Activated T-cell treated with anti-CD3 and anti-CD28 coated beads, Interleukin-2, amount 50 U/mL, for 72 hours (primary cell): Measurements from ENCODE around the gene CEACAM3. TPM values are rescaled to one million over a fixed set of nuclear protein-coding genes. Genes with fewer than 3 reads are reported as not detected.

Experiments
- ATAC-seq, 2 donors: fragments of 150-1000 bp; cut with Tn5 transposase; replicated peaks in 1 of 2; 2 replicates each; pipeline ENCODE4 v1.10.0; 2021; ENCODE audit warnings: moderate library complexity in 2 of 2, mild to moderate bottlenecking in 1 of 2
- DNase-seq, 2 donors: peaks; one replicate each; pipeline ENCODE4 v3.0.0; 2021 to 2022; ENCODE audit warnings: mixed read lengths in 1 of 2
- H3K27ac Mint-ChIP-seq: one replicate; pipeline ENCODE4 v1.8.0; 2022; ENCODE audit warnings: mild to moderate bottlenecking, moderate library complexity, mixed read lengths
- H3K27me3 Mint-ChIP-seq: one replicate; pipeline ENCODE4 v1.8.0; 2022; ENCODE audit warnings: low read depth, mixed read lengths
- H3K36me3 Mint-ChIP-seq, 2 donors: one replicate each; pipeline ENCODE4 v1.8.0; 2022; ENCODE audit warnings: mixed read lengths in 2 of 2, mild to moderate bottlenecking in 1 of 2; ENCODE audit not compliant: insufficient read depth in 2 of 2
- H3K4me1 Mint-ChIP-seq: one replicate; pipeline ENCODE4 v1.8.0; 2022; ENCODE audit warnings: low read depth, mixed read lengths
- H3K4me3 Mint-ChIP-seq, 2 donors: one replicate each; pipeline ENCODE4 v1.8.0; 2022; ENCODE audit warnings: mild to moderate bottlenecking in 2 of 2, mixed read lengths in 2 of 2, moderate library complexity in 2 of 2
- H3K9me3 Mint-ChIP-seq, 2 donors: one replicate each; pipeline ENCODE4 v1.8.0; 2022; ENCODE audit warnings: mixed read lengths in 2 of 2
- total RNA-seq, 2 donors: library from RNA; stranded (reverse); gene quantifications; one replicate each; pipeline ENCODE4 v1.2.3, GENCODE V29; 2022

CEACAM3 gene
- total RNA-seq, 2 donors from 2014 or later: not detected

DNA sequence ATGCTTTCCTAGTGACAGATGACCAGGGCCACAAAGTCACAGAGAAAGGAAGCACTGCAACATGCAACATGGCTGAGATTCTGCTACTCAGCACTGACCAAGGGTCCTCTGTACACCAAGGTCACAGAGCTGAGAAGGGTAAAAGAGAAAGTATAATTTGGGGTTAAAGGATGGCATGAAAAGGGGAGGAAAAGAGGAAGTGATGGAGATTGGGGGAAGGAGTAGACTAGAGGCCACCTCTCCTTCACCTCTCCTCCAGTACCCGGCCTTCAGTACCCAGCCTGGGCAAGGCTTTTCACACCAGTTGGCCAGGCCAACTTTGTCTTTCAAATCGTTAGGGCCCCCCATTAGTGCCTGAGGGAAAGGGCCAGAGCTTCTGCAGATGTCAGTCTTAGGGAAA is 57.4 kb downstream of the CEACAM3 start:
- Mint-ChIP-seq H3K4me1 (no peaks in the 10 kb centered on the region), H3K27ac (no peak overlapping the region)

GRCh38 chr19:41859213-41859617 is 62.8 kb downstream of the CEACAM3 start:
- Mint-ChIP-seq H3K4me1 (peaks cover 41% of the 10 kb centered on the region), H3K4me3 (peak overlapping the region; percentile 91 to 99), H3K27ac (peak overlapping the region; percentile 98), H3K9me3 (no peaks in the 10 kb centered on the region), H3K27me3 (peaks cover 5% of the 10 kb centered on the region), H3K36me3 (peaks cover 25 to 36% of the 10 kb centered on the region in 2 donors)
- ATAC-seq (no peak), DNase-seq (no peak)

More for the DNA sequence above, 57.4 kb downstream of the CEACAM3 start:
- no peaks in the 10 kb centered on the region for H3K36me3 Mint-ChIP-seq
- no peak for DNase-seq
- ATAC-seq: no peak
- H3K27me3 Mint-ChIP-seq: peaks cover 12% of the 10 kb centered on the region
- H3K9me3 Mint-ChIP-seq: no peaks in the 10 kb centered on the region
- H3K4me3 Mint-ChIP-seq: no peak overlapping the region

DNA sequence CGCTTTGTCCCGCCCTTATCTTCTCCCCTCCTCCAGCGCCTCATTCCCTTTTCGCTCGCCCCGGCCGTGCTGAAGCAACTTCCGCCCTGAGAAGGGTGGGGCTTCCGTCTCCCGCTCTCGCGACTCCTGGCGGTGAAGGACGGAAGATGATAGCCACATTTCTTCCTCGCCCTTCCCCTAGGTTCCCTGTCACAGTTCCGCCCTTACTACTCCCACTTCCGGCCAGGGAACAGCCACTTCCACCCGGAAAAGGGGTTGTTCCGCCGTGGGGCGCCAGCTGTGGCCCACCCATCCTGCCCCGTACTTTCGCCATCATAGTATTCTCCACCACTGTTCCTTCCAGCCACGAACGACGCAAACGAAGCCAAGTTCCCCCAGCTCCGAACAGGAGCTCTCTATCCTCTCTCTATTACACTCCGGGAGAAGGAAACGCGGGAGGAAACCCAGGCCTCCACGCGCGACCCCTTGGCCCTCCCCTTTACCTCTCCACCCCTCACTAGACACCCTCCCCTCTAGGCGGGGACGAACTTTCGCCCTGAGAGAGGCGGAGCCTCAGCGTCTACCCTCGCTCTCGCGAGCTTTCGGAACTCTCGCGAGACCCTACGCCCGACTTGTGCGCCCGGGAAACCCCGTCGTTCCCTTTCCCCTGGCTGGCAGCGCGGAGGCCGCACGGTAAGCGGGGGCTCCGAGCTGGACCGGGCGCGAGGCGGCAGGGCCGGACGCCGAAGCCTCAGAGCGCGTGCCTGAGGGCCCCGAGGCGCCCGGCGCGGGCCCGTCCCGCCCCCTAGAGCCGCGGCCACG is 63.4 kb downstream of the CEACAM3 start, which contains the start of gene RPS19:
Gene RPS19, plus strand, starts transcription at position 638 of the 801 bp plus-strand sequence. CDS start 520 bp downstream, outside the sequence.
- Mint-ChIP-seq H3K27me3 (peaks cover 4% of the 10 kb centered on the region), H3K4me1 (peaks cover 47% of the 10 kb centered on the region), H3K4me3 (peak within 1 kb of the TSS; percentile 91 to 99), H3K27ac (peak within 1 kb of the TSS; percentile 98), H3K9me3 (no peaks in the 10 kb centered on the region), H3K36me3 (peaks cover 25 to 39% of the 10 kb centered on the region in 2 donors)
- DNase-seq (peak; percentile 98), ATAC-seq (peak; percentile 89)

GRCh38 chr19:41860419-41861115 is 64.2 kb downstream of the CEACAM3 start:
- Mint-ChIP-seq H3K4me3 (peak overlapping the region; percentile 91 to 99), H3K27me3 (no peaks in the 10 kb centered on the region), H3K36me3 (peaks cover 25 to 44% of the 10 kb centered on the region in 2 donors), H3K9me3 (no peaks in the 10 kb centered on the region), H3K27ac (peak overlapping the region; percentile 86), H3K4me1 (peaks cover 52% of the 10 kb centered on the region)
- DNase-seq (no peak), ATAC-seq (no peak)

Other genes starting within 250 kb of the CEACAM3 start
- 10 to 100 TPM; 38.4 to 41.7 TPM for gene CEACAM21, start 220.4 kb upstream of the CEACAM3 start, total RNA-seq
- gene CEACAM4, start 169.5 kb upstream of the CEACAM3 start, total RNA-seq: not detected
- not detected for gene CEACAM7, start 108.3 kb upstream of the CEACAM3 start, total RNA-seq
- gene CEACAM5, start 88.0 kb upstream of the CEACAM3 start, total RNA-seq: not detected
- gene CEACAM6, start 41.1 kb upstream of the CEACAM3 start, total RNA-seq: not detected
- gene LYPD4, start 48.1 kb downstream of the CEACAM3 start, total RNA-seq: not detected
- not detected for gene DMRTC2, start 48.5 kb downstream of the CEACAM3 start, total RNA-seq
- 1,000 to 10,000 TPM; 4,101 to 4,133 TPM for gene RPS19, start 63.7 kb downstream of the CEACAM3 start, total RNA-seq
- 10 to 100 TPM; 12.3 to 27.5 TPM for gene CD79A, start 80.7 kb downstream of the CEACAM3 start, total RNA-seq
- 100 to 1,000 TPM; 371 to 446 TPM for gene ARHGEF1, start 86.6 kb downstream of the CEACAM3 start, total RNA-seq
- gene ERFL, start 131.9 kb downstream of the CEACAM3 start, total RNA-seq: 1 to 10 TPM; 3.3 to 4.1 TPM
- 10 to 100 TPM; 64.5 to 81.0 TPM for gene RABAC1, start 162.7 kb downstream of the CEACAM3 start, total RNA-seq
- gene ATP1A3, start 197.6 kb downstream of the CEACAM3 start, total RNA-seq: 1 to 10 TPM; 4.3 to 6.2 TPM